Measurements from ENCODE around the gene ESYT1. TPM values are rescaled to one million over a fixed set of nuclear protein-coding genes. Genes with fewer than 3 reads are reported as not detected.

ESYT1 gene
- polyA plus RNA-seq, 1 donor from 2014 or later, result 19.6 TPM

- H3K9me2 ChIP-seq (ENCODE audit: insufficient read depth, low read length), result no peaks in the 10 kb centered on the region
- no peak overlapping the region for H3K9ac ChIP-seq (ENCODE audit: low read length)
- no peaks in the 10 kb centered on the region for H3K79me2 ChIP-seq (replicated peaks; ENCODE audit: insufficient read depth, low read length)
- no peaks in the 10 kb centered on the region for H3K27me3 ChIP-seq (ENCODE audit: insufficient read depth, low read depth, low read length)
- no peak overlapping the region for H3K27ac ChIP-seq (ENCODE audit: low read length)
- H3F3A ChIP-seq (ENCODE audit: insufficient read depth, low read length, poor library complexity, severe bottlenecking), result no peaks in the 10 kb centered on the region
- no peak for TF ChIP-seq EZH2 (IDR thresholded peaks at IDR 0.05; ENCODE audit: borderline replicate concordance, insufficient read depth, low read length, poor library complexity, severe bottlenecking)
- no peak for TF ChIP-seq REST (IDR thresholded peaks at IDR 0.05; ENCODE audit: borderline replicate concordance)
- no peak for TF ChIP-seq EP300 (conservative IDR thresholded peaks at IDR 0.05; ENCODE audit: poor library complexity, severe bottlenecking)
- TF ChIP-seq MXI1 (conservative IDR thresholded peaks at IDR 0.05; ENCODE audit: poor library complexity, severe bottlenecking), result no peak
- TF ChIP-seq CTCF (IDR thresholded peaks at IDR 0.05; ENCODE audit: poor library complexity, severe bottlenecking), result no peak
- TF ChIP-seq TAF1 (IDR thresholded peaks at IDR 0.05; ENCODE audit: low read depth), result no peak
- TF ChIP-seq POLR2AphosphoS5 (IDR thresholded peaks at IDR 0.05), result no peak
- no peak for TF ChIP-seq SMC3 (conservative IDR thresholded peaks at IDR 0.05; ENCODE audit: poor library complexity)
- no peak for TF ChIP-seq RAD21 (conservative IDR thresholded peaks at IDR 0.05)
- H2AFZ ChIP-seq (ENCODE audit: low read depth, low read length), result no peak overlapping the region
- H3K4me3 ChIP-seq (ENCODE audit: low read length), result no peak overlapping the region
- no peaks in the 10 kb centered on the region for H3K9me3 ChIP-seq (ENCODE audit: low read length)
- H4K20me1 ChIP-seq (ENCODE audit: insufficient read depth), result no peaks in the 10 kb centered on the region
- no peaks in the 10 kb centered on the region for H3K36me3 ChIP-seq (ENCODE audit: insufficient read depth, low read length)
- no peak overlapping the region for H3K4me2 ChIP-seq (ENCODE audit: low read length)
Measured at GRCh38 chr12:56134897-56135296, 6.8 kb downstream of the ESYT1 start.

DNA sequence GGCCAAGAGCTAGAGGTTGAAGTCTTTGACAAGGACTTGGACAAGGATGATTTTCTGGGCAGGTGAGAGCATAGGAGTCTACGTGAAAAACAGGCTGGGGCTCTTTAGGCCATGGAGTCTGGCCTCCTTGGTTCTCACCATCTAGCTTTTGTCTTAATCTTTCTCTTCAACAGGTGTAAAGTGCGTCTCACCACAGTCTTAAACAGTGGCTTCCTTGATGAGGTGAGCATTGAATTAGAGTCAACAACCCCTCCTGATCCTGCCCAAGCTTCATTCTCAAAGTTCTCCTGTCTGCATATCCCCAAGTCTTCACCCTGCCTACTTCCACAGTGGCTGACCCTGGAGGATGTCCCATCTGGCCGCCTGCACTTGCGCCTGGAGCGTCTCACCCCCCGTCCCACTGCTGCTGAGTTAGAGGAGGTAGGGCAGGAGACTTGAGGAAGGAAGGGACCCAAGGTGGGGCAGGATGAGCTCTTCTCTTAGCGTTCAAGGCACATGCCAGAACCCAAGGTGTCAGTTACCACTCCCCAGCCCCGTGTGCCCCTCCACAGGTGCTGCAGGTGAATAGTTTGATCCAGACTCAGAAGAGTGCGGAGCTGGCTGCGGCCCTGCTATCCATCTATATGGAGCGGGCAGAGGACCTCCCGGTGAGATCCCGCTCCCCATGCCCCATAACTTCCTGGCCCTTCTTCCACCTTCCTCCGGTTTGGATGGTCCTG is 9.9 kb downstream of the ESYT1 start:
- H3K79me2 ChIP-seq (replicated peaks; ENCODE audit: insufficient read depth, low read length), result no peaks in the 10 kb centered on the region
- H3K27ac ChIP-seq (ENCODE audit: low read length), result no peak overlapping the region
- H3K9me3 ChIP-seq (ENCODE audit: low read length), result no peaks in the 10 kb centered on the region
- H3F3A ChIP-seq (ENCODE audit: insufficient read depth, low read length, poor library complexity, severe bottlenecking), result no peaks in the 10 kb centered on the region
- no peak for TF ChIP-seq SMC3 (conservative IDR thresholded peaks at IDR 0.05; ENCODE audit: poor library complexity)
- TF ChIP-seq POLR2AphosphoS5 (IDR thresholded peaks at IDR 0.05), result no peak
- TF ChIP-seq EZH2 (IDR thresholded peaks at IDR 0.05; ENCODE audit: borderline replicate concordance, insufficient read depth, low read length, poor library complexity, severe bottlenecking), result no peak
- TF ChIP-seq MXI1 (conservative IDR thresholded peaks at IDR 0.05; ENCODE audit: poor library complexity, severe bottlenecking), result no peak
- no peak for TF ChIP-seq REST (IDR thresholded peaks at IDR 0.05; ENCODE audit: borderline replicate concordance)
- TF ChIP-seq EP300 (conservative IDR thresholded peaks at IDR 0.05; ENCODE audit: poor library complexity, severe bottlenecking), result no peak
- TF ChIP-seq CTCF (IDR thresholded peaks at IDR 0.05; ENCODE audit: poor library complexity, severe bottlenecking), result no peak
- no peak for TF ChIP-seq RAD21 (conservative IDR thresholded peaks at IDR 0.05)
- no peak for TF ChIP-seq TAF1 (IDR thresholded peaks at IDR 0.05; ENCODE audit: low read depth)
- H4K20me1 ChIP-seq (ENCODE audit: insufficient read depth), result no peaks in the 10 kb centered on the region
- H3K36me3 ChIP-seq (ENCODE audit: insufficient read depth, low read length), result no peaks in the 10 kb centered on the region
- H3K4me2 ChIP-seq (ENCODE audit: low read length), result no peak overlapping the region
- H3K9me2 ChIP-seq (ENCODE audit: insufficient read depth, low read length), result no peaks in the 10 kb centered on the region
- H3K4me3 ChIP-seq (ENCODE audit: low read length), result no peak overlapping the region
- no peak overlapping the region for H3K9ac ChIP-seq (ENCODE audit: low read length)
- H2AFZ ChIP-seq (ENCODE audit: low read depth, low read length), result no peak overlapping the region
- no peaks in the 10 kb centered on the region for H3K27me3 ChIP-seq (ENCODE audit: insufficient read depth, low read depth, low read length)
